ENCODE data around the gene EXOC1. TPM values are rescaled to one million over a fixed set of nuclear protein-coding genes. Genes with fewer than 3 reads are reported as not detected.

EXOC1 gene
- total and polyA plus RNA-seq, 2 experiments from 2014 or later: 13.4 to 22.2 TPM

GRCh38 chr4:55838952-55839351, 14.5 kb upstream of the EXOC1 start (continued):
- TF ChIP-seq, protein P1, sequence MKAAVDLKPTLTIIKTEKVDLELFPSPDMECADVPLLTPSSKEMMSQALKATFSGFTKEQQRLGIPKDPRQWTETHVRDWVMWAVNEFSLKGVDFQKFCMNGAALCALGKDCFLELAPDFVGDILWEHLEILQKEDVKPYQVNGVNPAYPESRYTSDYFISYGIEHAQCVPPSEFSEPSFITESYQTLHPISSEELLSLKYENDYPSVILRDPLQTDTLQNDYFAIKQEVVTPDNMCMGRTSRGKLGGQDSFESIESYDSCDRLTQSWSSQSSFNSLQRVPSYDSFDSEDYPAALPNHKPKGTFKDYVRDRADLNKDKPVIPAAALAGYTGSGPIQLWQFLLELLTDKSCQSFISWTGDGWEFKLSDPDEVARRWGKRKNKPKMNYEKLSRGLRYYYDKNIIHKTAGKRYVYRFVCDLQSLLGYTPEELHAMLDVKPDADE (IDR thresholded peaks at IDR 0.05): no peak
- TF ChIP-seq CREB1 (CRISPR knock-in tag; IDR thresholded peaks at IDR 0.05; ENCODE audit: low read depth): no peak

DNA sequence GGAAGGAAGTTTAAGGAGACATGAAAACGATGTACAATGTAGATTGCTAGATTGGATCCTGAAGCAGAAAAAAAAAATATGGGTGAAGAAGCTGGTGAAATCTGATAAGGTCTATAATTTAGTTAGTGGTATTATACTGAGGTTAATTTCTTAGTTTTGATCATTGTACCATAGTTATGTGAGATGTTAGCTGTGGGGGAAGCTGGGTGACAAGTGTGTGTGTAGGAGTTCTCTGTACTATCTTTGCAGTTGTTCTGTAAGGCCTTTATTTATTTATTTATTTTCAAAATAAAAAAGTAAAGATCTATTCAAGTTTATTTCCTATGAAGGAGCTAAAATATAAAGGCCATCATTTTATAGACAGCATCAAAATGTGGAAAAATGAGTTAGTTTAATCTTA, 12.5 kb upstream of the EXOC1 start:
- no peak overlapping the region for H3K4me3 ChIP-seq
- DNase-seq (ENCODE audit: low spot score) (no peak), ATAC-seq (no peak)
- H3K36me3 Mint-ChIP-seq (ENCODE audit: low read depth): peaks cover 15% of the 10 kb centered on the region; the same call in 2 of the 3 replicates
- H2AFZ ChIP-seq: 0 out of 2 replicates have a peak overlapping the region, but pooled peaks have one; percentile 14
- peaks cover 6% of the 10 kb centered on the region for H3K4me1 Mint-ChIP-seq
- H3K4me3 Mint-ChIP-seq: no peak overlapping the region
- H3K4me2 ChIP-seq: no peak overlapping the region
- H3K9me3 Mint-ChIP-seq: peaks cover 21% of the 10 kb centered on the region
- H3F3A ChIP-seq (replicated peaks; ENCODE audit: low read depth): no peaks in the 10 kb centered on the region
- no peak overlapping the region for H3K27ac Mint-ChIP-seq
- H3K27ac ChIP-seq (ENCODE audit: low read depth): no peak overlapping the region
- H4K20me1 ChIP-seq (replicated peaks; ENCODE audit: insufficient read depth): no peaks in the 10 kb centered on the region
- no peaks in the 10 kb centered on the region for H3K36me3 ChIP-seq (ENCODE audit: insufficient read depth)
- H3K27me3 Mint-ChIP-seq (ENCODE audit: insufficient read depth, low read depth, poor library complexity): no peaks in the 10 kb centered on the region
- H3K79me2 ChIP-seq (replicated peaks; ENCODE audit: insufficient read depth): no peaks in the 10 kb centered on the region
- no peaks in the 10 kb centered on the region for H3K27me3 ChIP-seq (ENCODE audit: insufficient read depth)
- H3K4me1 ChIP-seq (ENCODE audit: insufficient read depth): 0 out of 2 replicates have a peak, but pooled peaks cover 7% of the 10 kb centered on the region
- H3K9me2 ChIP-seq (ENCODE audit: insufficient read depth): peaks cover 2% of the 10 kb centered on the region; the same call in 1 of the 2 replicates
- no peak for TF ChIP-seq ZNF331 (CRISPR knock-in tag; IDR thresholded peaks at IDR 0.05; ENCODE audit: low read depth)
- no peak for TF ChIP-seq EZH2 (IDR thresholded peaks at IDR 0.05; ENCODE audit: low read depth, unreplicated experiment)
- TF ChIP-seq ZNF462 (CRISPR knock-in tag; IDR thresholded peaks at IDR 0.05): no peak
- TF ChIP-seq, protein P1 (IDR thresholded peaks at IDR 0.05): no peak
- TF ChIP-seq, protein P2, sequence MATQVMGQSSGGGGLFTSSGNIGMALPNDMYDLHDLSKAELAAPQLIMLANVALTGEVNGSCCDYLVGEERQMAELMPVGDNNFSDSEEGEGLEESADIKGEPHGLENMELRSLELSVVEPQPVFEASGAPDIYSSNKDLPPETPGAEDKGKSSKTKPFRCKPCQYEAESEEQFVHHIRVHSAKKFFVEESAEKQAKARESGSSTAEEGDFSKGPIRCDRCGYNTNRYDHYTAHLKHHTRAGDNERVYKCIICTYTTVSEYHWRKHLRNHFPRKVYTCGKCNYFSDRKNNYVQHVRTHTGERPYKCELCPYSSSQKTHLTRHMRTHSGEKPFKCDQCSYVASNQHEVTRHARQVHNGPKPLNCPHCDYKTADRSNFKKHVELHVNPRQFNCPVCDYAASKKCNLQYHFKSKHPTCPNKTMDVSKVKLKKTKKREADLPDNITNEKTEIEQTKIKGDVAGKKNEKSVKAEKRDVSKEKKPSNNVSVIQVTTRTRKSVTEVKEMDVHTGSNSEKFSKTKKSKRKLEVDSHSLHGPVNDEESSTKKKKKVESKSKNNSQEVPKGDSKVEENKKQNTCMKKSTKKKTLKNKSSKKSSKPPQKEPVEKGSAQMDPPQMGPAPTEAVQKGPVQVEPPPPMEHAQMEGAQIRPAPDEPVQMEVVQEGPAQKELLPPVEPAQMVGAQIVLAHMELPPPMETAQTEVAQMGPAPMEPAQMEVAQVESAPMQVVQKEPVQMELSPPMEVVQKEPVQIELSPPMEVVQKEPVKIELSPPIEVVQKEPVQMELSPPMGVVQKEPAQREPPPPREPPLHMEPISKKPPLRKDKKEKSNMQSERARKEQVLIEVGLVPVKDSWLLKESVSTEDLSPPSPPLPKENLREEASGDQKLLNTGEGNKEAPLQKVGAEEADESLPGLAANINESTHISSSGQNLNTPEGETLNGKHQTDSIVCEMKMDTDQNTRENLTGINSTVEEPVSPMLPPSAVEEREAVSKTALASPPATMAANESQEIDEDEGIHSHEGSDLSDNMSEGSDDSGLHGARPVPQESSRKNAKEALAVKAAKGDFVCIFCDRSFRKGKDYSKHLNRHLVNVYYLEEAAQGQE (IDR thresholded peaks at IDR 0.05; ENCODE audit: unreplicated experiment): no peak
- no peak for TF ChIP-seq EZH2phosphoT487 (IDR thresholded peaks at IDR 0.05; ENCODE audit: unreplicated experiment)
- no peak for TF ChIP-seq JUNB (IDR thresholded peaks at IDR 0.05; ENCODE audit: unreplicated experiment)
- no peak for TF ChIP-seq NANOG (IDR thresholded peaks at IDR 0.05; ENCODE audit: borderline replicate concordance)
- TF ChIP-seq ZNF114 (CRISPR knock-in tag; IDR thresholded peaks at IDR 0.05): no peak
- no peak for TF ChIP-seq CTCF (conservative IDR thresholded peaks at IDR 0.05; ENCODE audit: low read depth in 2 of 2)
